GM21526 (cell line): Measurements from ENCODE around the gene CACNA2D3.

ENCODE experiments used
- ATAC-seq: cut with Tn5 transposase; IDR thresholded peaks from one replicate; pipeline ENCODE4 v1.9.1; 2021; ENCODE audit warnings: moderate library complexity; ENCODE audit not compliant: unreplicated experiment, low FRiP score

Gene CACNA2D3

GRCh38 chr3:54262541-54262940, 140.2 kb downstream of the CACNA2D3 start:
- ATAC-seq: no peak

- no peak for ATAC-seq
Observed at GRCh38 chr3:54262946-54263345, 140.6 kb downstream of the CACNA2D3 start.

- no peak for ATAC-seq
Observed at GRCh38 chr3:54264050-54264449, 141.7 kb downstream of the CACNA2D3 start.

- ATAC-seq: no peak
Observed at GRCh38 chr3:54270816-54271526, 148.6 kb downstream of the CACNA2D3 start.

- ATAC-seq: no peak
Observed at GRCh38 chr3:54273791-54274190, 151.4 kb downstream of the CACNA2D3 start.

GRCh38 chr3:54274607-54275006, 152.3 kb downstream of the CACNA2D3 start:
- no peak for ATAC-seq

GRCh38 chr3:54279005-54279583, 156.7 kb downstream of the CACNA2D3 start:
- ATAC-seq: no peak

GRCh38 chr3:54283470-54283869, 161.1 kb downstream of the CACNA2D3 start:
- no peak for ATAC-seq

- ATAC-seq: no peak
Observed at GRCh38 chr3:54294214-54294613, 171.9 kb downstream of the CACNA2D3 start.

GRCh38 chr3:54296531-54296930, 174.2 kb downstream of the CACNA2D3 start:
- no peak for ATAC-seq

- no peak for ATAC-seq
Observed at GRCh38 chr3:54299169-54299935, 177.0 kb downstream of the CACNA2D3 start.

- no peak for ATAC-seq
Observed at GRCh38 chr3:54303517-54304375, 181.4 kb downstream of the CACNA2D3 start.

GRCh38 chr3:54304877-54305276, 182.5 kb downstream of the CACNA2D3 start:
- no peak for ATAC-seq

- ATAC-seq: no peak
Observed at GRCh38 chr3:54305409-54306099, 183.2 kb downstream of the CACNA2D3 start.

GRCh38 chr3:54307566-54308180, 185.3 kb downstream of the CACNA2D3 start:
- no peak for ATAC-seq

GRCh38 chr3:54309601-54310000, 187.2 kb downstream of the CACNA2D3 start:
- ATAC-seq: no peak

- ATAC-seq: no peak
Observed at GRCh38 chr3:54311211-54311747, 188.9 kb downstream of the CACNA2D3 start.

- no peak for ATAC-seq
Observed at GRCh38 chr3:54312156-54312899, 190.0 kb downstream of the CACNA2D3 start.

- ATAC-seq: no peak
Observed at GRCh38 chr3:54313418-54313817, 191.1 kb downstream of the CACNA2D3 start.
